ENCODE results near the gene GALE. TPM values are rescaled to one million over a fixed set of nuclear protein-coding genes. Genes with fewer than 3 reads are reported as not detected.

Gene GALE
- total and polyA plus RNA-seq, 2 donors (not counting 3 experiments of a cell fraction or from before 2014, with no cell fraction given), result 42.9 to 64.7 TPM

- Histone ChIP-seq H3K9me3 (replicated peaks; ENCODE audit: control insufficient read depth, insufficient read depth, low read length) (no peaks in the 10 kb centered on the region), H3K4me2 (ENCODE audit: insufficient read depth, low read length) (no peak overlapping the region), H2AFZ (ENCODE audit: low read depth, low read length) (no peak overlapping the region), H3K9me1 (replicated peaks; ENCODE audit: control insufficient read depth, extremely low read depth, insufficient read depth, low read length) (no peaks in the 10 kb centered on the region), H3K27ac (ENCODE audit: insufficient read depth, low read depth, low read length) (peak overlapping the region; percentile 62), H3K4me1 (ENCODE audit: control insufficient read depth, extremely low read depth, insufficient read depth, low read length) (peaks cover 15% of the 10 kb centered on the region), H3K9ac (replicated peaks; ENCODE audit: extremely low read depth, insufficient read depth, low read length) (no peak overlapping the region), H4K20me1 (replicated peaks; ENCODE audit: control insufficient read depth, extremely low read depth, insufficient read depth, low read length) (no peaks in the 10 kb centered on the region), H3K4me3 (replicated peaks in 1 of 3; ENCODE audit: insufficient read depth in 1 of 3, low read depth in 1 of 3, low read length in 3 of 3) (no peak overlapping the region), H3K36me3 (ENCODE audit: control insufficient read depth in 2 of 2, extremely low read depth in 1 of 2, insufficient read depth in 2 of 2, low read length in 2 of 2) (peaks cover 0 to 34% of the 10 kb centered on the region in 2 experiments), H3K79me2 (ENCODE audit: control insufficient read depth, insufficient read depth, low read length) (no peaks in the 10 kb centered on the region), H3K27me3 (ENCODE audit: control insufficient read depth in 2 of 2, insufficient read depth in 2 of 2, low read length in 2 of 2) (no peaks in the 10 kb centered on the region)
- ChIA-PET CTCF (interaction anchor here (2.4 to 4.6 kb wide), 3 partner anchors 12 to 27 kb away, joined by 11 to 43 read pairs (median 15); partner anchors contain the start of gene PITHD1), POLR2A (interaction anchor here (1.8 kb wide), 1 partner anchor 21 kb away, joined by 5 read pairs; the partner anchor contains the start of gene PITHD1)
- intact Hi-C loops (cut with micrococcal nuclease), result loop anchor here (1.0 kb wide), 1 partner anchor 26 kb away; no protein-coding TSS in a partner anchor
- DNase-seq (ENCODE audit: low read depth, low spot score) (no peak), FAIRE-seq (no peak)
- dilution Hi-C loops (cut with MboI; ENCODE audit: extremely low pct_ligation_motif_present, low sequenced_read_pairs), result no loop called here
- TF ChIP-seq POLR2A (IDR thresholded peaks at IDR 0.05; ENCODE audit: low read depth, low read length) (no peak), CTCF (IDR thresholded peaks at IDR 0.05; ENCODE audit: extremely low read depth in 1 of 2, insufficient read depth in 1 of 2, low read depth in 1 of 2, low read length in 2 of 2) (peak in 1 of 2 donors; percentile 16)
- no TSS peak for BruUV-seq (replicated peaks)
Measured at GRCh38 chr1:23798662-23799142, 1.9 kb downstream of the GALE start.

GRCh38 chr1:23797478-23798448, 2.8 kb downstream of the GALE start:
- H3K9me1 ChIP-seq (replicated peaks; ENCODE audit: control insufficient read depth, extremely low read depth, insufficient read depth, low read length), result no peaks in the 10 kb centered on the region
- BruUV-seq (replicated peaks), result no TSS peak
- dilution Hi-C loops (cut with MboI; ENCODE audit: extremely low pct_ligation_motif_present, low sequenced_read_pairs) (no loop called here), intact Hi-C loops (cut with micrococcal nuclease) (no loop called here)
- no peak overlapping the region for H2AFZ ChIP-seq (ENCODE audit: low read depth, low read length)
- H3K4me3 ChIP-seq (replicated peaks in 1 of 3; ENCODE audit: insufficient read depth in 1 of 3, low read depth in 1 of 3, low read length in 3 of 3), result no peak overlapping the region
- H3K27me3 ChIP-seq (ENCODE audit: control insufficient read depth in 2 of 2, insufficient read depth in 2 of 2, low read length in 2 of 2), result no peaks in the 10 kb centered on the region
- POLR2A ChIA-PET, result no interaction called here
- H3K9me3 ChIP-seq (replicated peaks; ENCODE audit: control insufficient read depth, insufficient read depth, low read length), result no peaks in the 10 kb centered on the region
- DNase-seq (ENCODE audit: low read depth, low spot score) (no peak), FAIRE-seq (no peak)
- H3K4me1 ChIP-seq (ENCODE audit: control insufficient read depth, extremely low read depth, insufficient read depth, low read length), result peaks cover 15% of the 10 kb centered on the region
- H3K36me3 ChIP-seq (ENCODE audit: control insufficient read depth in 2 of 2, extremely low read depth in 1 of 2, insufficient read depth in 2 of 2, low read length in 2 of 2), result peaks cover 0 to 39% of the 10 kb centered on the region in 2 experiments
- peaks cover 7% of the 10 kb centered on the region for H3K79me2 ChIP-seq (ENCODE audit: control insufficient read depth, insufficient read depth, low read length)
- no peak overlapping the region for H3K27ac ChIP-seq (ENCODE audit: insufficient read depth, low read depth, low read length)
- TF ChIP-seq EZH2 (IDR thresholded peaks at IDR 0.05; ENCODE audit: borderline replicate concordance, low read depth, low read length, severe bottlenecking), result no peak
- TF ChIP-seq POLR2A (IDR thresholded peaks at IDR 0.05; ENCODE audit: low read depth, low read length), result no peak
- TF ChIP-seq FOS (IDR thresholded peaks at IDR 0.05; ENCODE audit: borderline replicate concordance, insufficient read depth, low read length), result no peak
- peak; percentile 1 for TF ChIP-seq POLR2AphosphoS5 (IDR thresholded peaks at IDR 0.05; ENCODE audit: insufficient read depth, low read depth, low read length)
- TF ChIP-seq MAX (IDR thresholded peaks at IDR 0.05; ENCODE audit: insufficient read depth, insufficient read length), result no peak
- no peak for TF ChIP-seq JUN (IDR thresholded peaks at IDR 0.05; ENCODE audit: borderline replicate concordance, insufficient read depth, insufficient read length, low read depth)
- TF ChIP-seq CTCF (IDR thresholded peaks at IDR 0.05; ENCODE audit: extremely low read depth in 1 of 2, insufficient read depth in 1 of 2, low read depth in 1 of 2, low read length in 2 of 2), result no peak
- TF ChIP-seq GATA2 (IDR thresholded peaks at IDR 0.05; ENCODE audit: insufficient read depth, insufficient read length, low read depth, low read length), result no peak
- TF ChIP-seq MYC (IDR thresholded peaks at IDR 0.05; ENCODE audit: low read depth, low read length), result no peak
- no peak overlapping the region for H3K4me2 ChIP-seq (ENCODE audit: insufficient read depth, low read length)
- no peaks in the 10 kb centered on the region for H4K20me1 ChIP-seq (replicated peaks; ENCODE audit: control insufficient read depth, extremely low read depth, insufficient read depth, low read length)
- H3K9ac ChIP-seq (replicated peaks; ENCODE audit: extremely low read depth, insufficient read depth, low read length), result no peak overlapping the region
- CTCF ChIA-PET, result interaction anchor here (2.4 to 4.6 kb wide), 2 partner anchors 20 to 26 kb away, joined by 11 to 43 read pairs; partner anchors contain the start of gene PITHD1

Measured in endothelial cell of umbilical vein (primary cell).